Ectodermal cell (in vitro differentiated cells): ENCODE results near the gene LAS1L.

Source experiments
- H3K27ac ChIP-seq: 2 replicates; pipeline ENCODE4 v1.7.0; 2013; ENCODE audit warnings: mild to moderate bottlenecking, low read depth, low read length; ENCODE audit not compliant: insufficient read depth, poor library complexity, severe bottlenecking
- H3K27me3 ChIP-seq: 2 replicates; pipeline ENCODE4 v1.7.0; 2013; ENCODE audit warnings: mild to moderate bottlenecking, low read length; ENCODE audit not compliant: insufficient read depth, control insufficient read depth, poor library complexity, severe bottlenecking
- H3K36me3 ChIP-seq: one replicate; pipeline ENCODE4 v1.7.0; 2013; ENCODE audit warnings: low read length; ENCODE audit not compliant: control insufficient read depth, insufficient read depth
- H3K4me1 ChIP-seq: one replicate; pipeline ENCODE4 v1.7.0; 2013; ENCODE audit warnings: low read length; ENCODE audit not compliant: control insufficient read depth, insufficient read depth
- H3K4me3 ChIP-seq: 2 replicates; pipeline ENCODE4 v1.7.0; 2013; ENCODE audit warnings: low read depth, low read length, control low read depth; ENCODE audit not compliant: insufficient read depth
- H3K9me3 ChIP-seq: 2 replicates; pipeline ENCODE4 v1.7.0; 2013; ENCODE audit warnings: mild to moderate bottlenecking, low read length, moderate library complexity; ENCODE audit not compliant: control insufficient read depth
- WGBS, 2 experiments: methylation state at CpG; one replicate each; pipeline ENCODE4 v1.1.7; 2013; ENCODE audit warnings: missing lambda C conversion rate in 2 of 2; 5-methylcytosine and 5-hydroxymethylcytosine counted together

LAS1L gene

DNA sequence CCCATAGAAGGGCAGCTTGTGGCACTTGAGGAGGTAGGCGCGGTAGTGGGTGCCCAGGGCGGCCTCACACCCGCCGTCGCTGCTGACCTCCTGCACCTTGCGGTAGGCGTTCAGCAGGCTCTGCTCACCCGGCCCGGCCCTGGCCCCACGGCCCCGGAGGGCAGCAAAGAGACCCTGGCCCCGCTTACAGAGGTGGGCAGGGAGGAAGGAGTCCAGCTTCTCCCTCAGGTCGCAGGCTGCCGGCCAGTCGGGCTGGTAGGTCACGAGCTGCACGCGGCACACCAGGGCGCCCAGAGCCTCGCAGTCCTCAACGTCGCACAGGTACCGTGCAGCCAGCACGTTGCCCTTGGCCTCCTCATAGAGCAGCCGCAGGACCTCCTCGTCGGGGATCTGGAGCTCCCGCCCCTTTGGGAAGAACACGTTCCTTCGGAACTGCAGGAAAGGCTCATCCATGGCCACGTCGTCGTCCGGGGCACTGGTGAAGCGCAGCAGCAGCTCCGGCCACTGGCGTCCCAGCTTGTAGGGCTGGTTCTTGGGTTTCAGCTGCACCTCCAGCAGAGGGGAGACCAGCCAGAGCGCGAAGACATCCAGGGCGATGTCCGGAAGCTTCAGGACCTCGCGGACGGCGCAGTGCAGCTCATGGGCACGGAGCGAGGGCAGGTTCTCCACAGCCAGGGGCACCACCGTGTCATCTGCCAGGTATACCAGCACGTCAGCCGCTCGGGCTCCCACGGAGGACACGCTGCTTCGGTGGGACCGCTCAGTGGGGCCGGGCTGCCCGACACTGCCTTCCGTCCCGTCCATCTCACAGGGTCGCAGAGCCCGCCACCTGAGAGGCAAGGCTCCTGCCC, 17.1 kb upstream of the LAS1L start:
- H3K27me3 ChIP-seq, result no peaks in the 10 kb centered on the region
- no peaks in the 10 kb centered on the region for H3K36me3 ChIP-seq
- no peaks in the 10 kb centered on the region for H3K4me1 ChIP-seq
- whole genome bisulfite sequencing, 2 experiments, result 95% methylated on average over 62 of the region's 62 CpGs
- H3K9me3 ChIP-seq, result no peaks in the 10 kb centered on the region
- H3K4me3 ChIP-seq, result no peak overlapping the region
- H3K27ac ChIP-seq, result no peak overlapping the region

DNA sequence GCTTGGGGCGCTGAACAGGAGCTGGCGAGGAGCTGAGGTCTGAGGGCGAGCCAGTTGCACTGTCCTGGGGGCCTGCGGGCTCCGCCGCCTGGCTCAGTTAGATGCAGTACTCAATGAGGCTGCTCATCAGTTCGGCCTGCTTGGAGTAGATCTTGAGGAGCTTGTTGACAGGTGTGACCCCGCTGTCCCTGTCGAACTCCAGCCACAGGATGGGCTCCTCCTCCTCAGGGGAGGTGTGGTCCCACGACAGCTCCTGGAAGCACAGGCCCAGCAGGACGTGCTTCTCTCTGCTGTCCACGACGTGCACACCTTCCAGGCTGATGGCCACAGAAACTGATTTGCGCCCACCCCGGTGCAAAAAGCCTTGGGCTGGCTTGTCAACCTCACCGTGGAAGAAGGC, 16.5 kb upstream of the LAS1L start:
- H3K27me3 ChIP-seq, result no peaks in the 10 kb centered on the region
- no peaks in the 10 kb centered on the region for H3K36me3 ChIP-seq
- no peak overlapping the region for H3K27ac ChIP-seq
- no peaks in the 10 kb centered on the region for H3K4me1 ChIP-seq
- WGBS, 2 experiments, result 95% methylated on average over 16 of the region's 16 CpGs
- no peak overlapping the region for H3K4me3 ChIP-seq
- no peaks in the 10 kb centered on the region for H3K9me3 ChIP-seq

DNA sequence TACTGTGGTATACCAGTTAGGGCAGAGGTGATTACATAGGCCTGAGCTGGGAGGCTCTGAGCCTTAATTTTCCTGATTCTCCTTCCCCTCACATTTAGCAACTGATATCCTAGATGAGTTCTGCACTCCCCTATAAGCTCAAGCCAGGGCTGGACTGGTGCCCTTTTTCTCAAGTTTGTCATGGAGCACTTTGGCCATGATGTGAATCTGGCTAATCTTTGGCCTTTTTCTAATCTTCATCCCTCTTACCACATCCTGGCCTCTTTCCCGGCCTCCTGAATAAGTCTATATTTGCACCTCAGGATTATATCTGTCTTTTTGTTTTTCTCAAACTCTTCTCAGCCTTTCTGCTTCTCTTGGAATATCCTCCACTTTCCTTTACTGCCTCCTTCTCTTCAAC, 10.9 kb upstream of the LAS1L start:
- H3K27ac ChIP-seq, result no peak overlapping the region
- no peaks in the 10 kb centered on the region for H3K9me3 ChIP-seq
- 94 to 100% methylated on average over 1 of the region's 1 CpG for WGBS, 2 experiments
- H3K27me3 ChIP-seq, result no peaks in the 10 kb centered on the region
- H3K4me3 ChIP-seq, result no peak overlapping the region
- no peaks in the 10 kb centered on the region for H3K4me1 ChIP-seq
- H3K36me3 ChIP-seq, result no peaks in the 10 kb centered on the region

DNA sequence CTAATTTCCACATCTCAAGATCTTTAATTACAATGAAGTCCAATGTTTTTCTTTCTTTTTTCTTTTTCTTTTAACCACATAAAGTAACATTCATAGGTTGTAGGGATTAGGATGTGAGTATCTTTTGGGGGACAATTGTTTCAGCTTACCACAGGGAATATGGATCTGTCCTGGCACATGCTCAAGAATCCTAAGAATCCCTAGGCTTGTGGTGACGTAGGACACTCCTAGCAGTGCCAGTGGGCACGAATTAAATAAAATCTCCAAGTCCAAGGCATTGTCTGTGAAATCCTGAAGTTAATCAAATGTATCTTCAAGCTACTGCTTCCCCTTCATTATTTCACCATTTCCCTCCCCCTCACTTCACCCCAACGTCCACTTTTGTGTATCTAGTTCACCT, 2.6 kb upstream of the LAS1L start:
- 84 to 87% methylated on average over 3 of the region's 3 CpGs for WGBS, 2 experiments
- Histone ChIP-seq H3K4me3 (no peak overlapping the region), H3K9me3 (no peaks in the 10 kb centered on the region), H3K36me3 (no peaks in the 10 kb centered on the region), H3K27me3 (no peaks in the 10 kb centered on the region), H3K4me1 (no peaks in the 10 kb centered on the region), H3K27ac (no peak overlapping the region)

DNA sequence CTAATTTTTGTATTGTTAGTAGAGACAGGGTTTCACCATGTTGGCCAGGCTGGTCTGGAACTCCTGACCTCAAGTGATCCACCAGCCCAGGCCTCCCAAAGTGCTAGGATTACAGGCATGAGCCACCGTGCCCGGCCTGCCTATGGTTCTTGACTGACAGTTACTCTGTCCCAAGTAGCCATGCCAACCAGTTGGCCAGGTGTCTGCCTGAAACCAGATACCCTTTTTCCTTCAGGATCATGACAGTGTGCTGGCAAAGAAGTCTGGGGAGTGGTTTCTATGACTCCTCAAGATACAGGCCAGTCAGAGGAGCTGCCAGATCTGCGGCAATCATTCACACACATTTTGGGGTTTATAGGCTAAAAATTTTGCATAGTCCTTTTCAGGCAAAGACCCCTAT, 1.7 kb upstream of the LAS1L start:
- no peaks in the 10 kb centered on the region for H3K27me3 ChIP-seq
- H3K4me1 ChIP-seq, result no peaks in the 10 kb centered on the region
- no peak overlapping the region for H3K27ac ChIP-seq
- H3K36me3 ChIP-seq, result no peaks in the 10 kb centered on the region
- H3K9me3 ChIP-seq, result no peaks in the 10 kb centered on the region
- no peak overlapping the region for H3K4me3 ChIP-seq
- 88 to 89% methylated on average over 3 of the region's 3 CpGs for WGBS, 2 experiments

DNA sequence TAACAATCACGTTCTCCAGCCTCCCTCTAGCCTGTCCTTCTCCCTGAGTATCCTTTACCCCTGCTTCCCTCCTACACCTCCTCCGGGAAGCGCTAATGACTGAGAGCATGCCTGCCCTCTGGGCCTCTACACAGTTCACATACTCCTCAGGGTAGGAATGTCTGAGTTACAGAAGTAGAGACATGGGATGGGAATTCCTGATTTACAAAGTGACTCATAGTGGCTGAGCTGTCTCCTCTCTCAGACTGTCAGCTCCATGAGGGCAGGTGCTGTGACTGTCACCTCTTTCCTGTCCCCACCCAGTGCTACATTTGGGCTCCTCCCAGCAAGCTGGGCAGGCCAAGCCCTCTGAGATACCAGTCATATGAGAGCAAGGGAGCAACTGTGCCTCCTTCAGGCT, 2.6 kb downstream of the LAS1L start:
- 85 to 91% methylated on average over 1 to 2 of the region's 3 CpGs for WGBS, 2 experiments
- H3K9me3 ChIP-seq, result no peaks in the 10 kb centered on the region
- H3K27me3 ChIP-seq, result no peaks in the 10 kb centered on the region
- H3K36me3 ChIP-seq, result peaks cover 2% of the 10 kb centered on the region
- no peaks in the 10 kb centered on the region for H3K4me1 ChIP-seq
- no peak overlapping the region for H3K4me3 ChIP-seq
- H3K27ac ChIP-seq, result no peak overlapping the region

DNA sequence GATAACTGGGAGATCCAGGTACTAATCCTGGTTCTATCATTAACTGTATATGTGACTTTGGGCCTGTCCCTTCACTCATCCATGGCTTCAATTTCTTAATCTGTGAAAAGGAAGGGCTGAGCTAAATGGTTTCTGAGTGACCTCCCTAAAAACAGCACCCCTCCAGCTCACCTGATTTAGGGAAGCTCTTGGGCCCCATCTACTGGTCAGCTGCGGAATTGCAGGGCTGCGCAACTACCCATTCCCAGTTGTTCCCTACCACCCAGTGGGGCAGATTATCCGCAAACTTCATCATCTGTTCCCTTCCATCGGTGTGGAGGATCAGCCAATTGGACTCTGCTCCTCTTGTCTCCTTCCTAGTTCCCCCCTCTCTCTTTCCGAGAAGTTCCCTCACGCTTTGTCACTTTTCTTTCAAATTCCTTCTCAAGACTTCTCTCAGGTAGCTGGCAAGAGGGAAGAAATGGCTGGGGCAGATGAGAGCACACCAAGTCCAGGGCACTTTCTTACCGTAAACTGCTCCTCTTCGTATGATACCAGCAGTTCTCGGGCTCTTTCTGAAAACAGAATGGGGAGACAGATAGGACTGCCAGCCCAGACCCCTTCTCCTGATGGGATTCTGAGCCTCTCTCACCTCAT, 5.8 kb downstream of the LAS1L start:
- no peak overlapping the region for H3K27ac ChIP-seq
- no peaks in the 10 kb centered on the region for H3K27me3 ChIP-seq
- no peaks in the 10 kb centered on the region for H3K4me1 ChIP-seq
- peaks cover 5% of the 10 kb centered on the region for H3K36me3 ChIP-seq
- no peak overlapping the region for H3K4me3 ChIP-seq
- no peaks in the 10 kb centered on the region for H3K9me3 ChIP-seq
- 57 to 58% methylated on average over 8 to 9 of the region's 9 CpGs for WGBS, 2 experiments

DNA sequence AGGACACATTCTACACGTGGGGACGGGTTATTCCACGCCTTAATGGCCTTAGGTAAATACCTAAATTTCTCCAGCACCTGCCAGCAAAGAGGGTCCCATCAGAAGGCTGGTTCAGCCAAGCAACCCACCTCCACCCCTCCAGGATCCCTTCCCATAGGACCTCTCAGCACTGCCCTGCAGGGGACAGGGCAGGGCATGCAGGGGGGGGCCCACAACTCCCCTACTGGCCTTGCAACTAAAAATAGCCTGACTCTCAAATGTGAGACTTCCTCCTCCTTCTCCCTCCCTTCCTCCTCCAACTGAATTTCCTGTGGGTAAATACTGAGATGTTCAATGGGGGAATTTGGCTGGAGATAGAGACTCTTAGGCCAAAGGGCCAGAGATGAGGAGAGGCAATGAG, 6.3 kb downstream of the LAS1L start:
- Histone ChIP-seq H3K27ac (no peak overlapping the region), H3K4me1 (no peaks in the 10 kb centered on the region), H3K27me3 (no peaks in the 10 kb centered on the region), H3K36me3 (peaks cover 9% of the 10 kb centered on the region), H3K9me3 (no peaks in the 10 kb centered on the region), H3K4me3 (no peak overlapping the region)
- 89 to 91% methylated on average over 3 of the region's 3 CpGs for WGBS, 2 experiments

DNA sequence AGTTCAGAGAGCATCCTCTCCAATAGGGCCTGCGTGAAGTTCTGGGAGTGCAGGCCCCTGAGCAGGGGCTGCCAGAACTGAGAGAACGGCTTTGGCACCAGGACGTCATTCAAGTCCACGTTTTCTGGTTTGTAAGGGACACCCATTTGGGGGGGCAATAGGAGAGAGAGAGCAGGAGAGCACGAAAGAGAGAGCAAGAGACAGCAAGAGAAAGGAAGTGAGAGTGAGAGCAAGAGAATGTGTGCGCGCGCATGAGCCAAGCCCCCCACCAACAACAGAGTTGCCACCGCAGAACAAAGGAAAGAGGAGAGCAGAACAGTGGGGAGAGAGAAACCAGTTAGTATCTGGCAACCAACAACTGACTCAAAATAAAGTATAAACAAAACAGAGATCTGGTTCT, 10.4 kb downstream of the LAS1L start:
- H3K4me1 ChIP-seq, result no peaks in the 10 kb centered on the region
- no peaks in the 10 kb centered on the region for H3K27me3 ChIP-seq
- peaks cover 7% of the 10 kb centered on the region for H3K36me3 ChIP-seq
- H3K9me3 ChIP-seq, result no peaks in the 10 kb centered on the region
- H3K27ac ChIP-seq, result no peak overlapping the region
- WGBS, 2 experiments, result 92 to 99% methylated on average over 9 of the region's 9 CpGs
- no peak overlapping the region for H3K4me3 ChIP-seq

DNA sequence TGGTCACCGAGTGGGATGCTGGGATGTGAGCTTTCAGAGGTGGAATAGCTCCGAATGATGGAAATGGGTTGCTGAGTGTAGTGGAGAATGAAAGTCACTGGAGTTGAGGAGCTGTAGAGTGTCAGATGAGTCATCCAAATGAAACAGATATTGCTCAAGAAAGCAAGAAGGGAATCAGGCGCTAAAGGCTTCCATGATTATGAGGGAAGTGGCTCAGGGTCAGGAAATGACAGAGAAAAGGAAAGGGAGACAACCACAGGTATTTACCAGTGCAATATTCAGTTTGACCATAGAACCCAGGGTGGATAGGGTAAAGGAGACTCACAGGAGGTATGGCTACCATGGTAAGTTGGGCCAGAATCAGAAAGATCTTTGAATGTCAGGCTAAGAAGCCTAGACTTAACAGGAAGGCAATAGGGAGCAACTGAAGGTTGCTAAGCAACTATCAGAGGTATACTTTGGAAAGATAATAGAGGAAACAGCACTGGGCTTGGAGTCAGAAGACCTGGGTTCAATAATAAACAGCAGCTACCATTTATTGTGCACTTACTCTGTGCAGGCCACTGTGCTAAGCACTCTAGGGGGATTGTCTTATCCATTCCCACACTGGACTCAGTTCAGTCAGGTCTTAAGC, 11.7 kb downstream of the LAS1L start:
- H3K27me3 ChIP-seq, result no peaks in the 10 kb centered on the region
- WGBS, 2 experiments, result 95 to 97% methylated on average over 3 of the region's 3 CpGs
- H3K4me3 ChIP-seq, result no peak overlapping the region
- no peaks in the 10 kb centered on the region for H3K9me3 ChIP-seq
- peaks cover 7% of the 10 kb centered on the region for H3K36me3 ChIP-seq
- H3K27ac ChIP-seq, result no peak overlapping the region
- no peaks in the 10 kb centered on the region for H3K4me1 ChIP-seq
